Endothelial cell of umbilical vein (primary cell): Measurements from ENCODE around the gene RNH1. TPM values are rescaled to one million over a fixed set of nuclear protein-coding genes. Genes with fewer than 3 reads are reported as not detected.

Experiments used
- BruUV-seq: library from RNA; stranded (reverse); fragments of 400-500 nt; replicated peaks from 2 replicates; lab custom pipeline; 2021; lab: Mats Ljungman, UMichigan
- CTCF ChIA-PET: fragments of 300-600, 350-600 bp; sonication (Branson Sonifier 250); formaldehyde crosslinking; loops from one replicate; lab custom pipeline; 2021; ENCODE audit warnings: antibody characterized with exemption, inconsistent platforms; lab: Charles Lee
- POLR2A ChIA-PET: fragments of 300-600, 350-600 bp; sonication (Branson Sonifier 250); formaldehyde crosslinking; loops from one replicate; lab custom pipeline; 2021; ENCODE audit warnings: antibody characterized with exemption, inconsistent platforms; lab: Charles Lee
- DNase-seq: peaks from one replicate; pipeline ENCODE4 v3.0.0-alpha.2; 2011; ENCODE audit warnings: low read depth, low spot score
- FAIRE-seq: peaks from 2 replicates; lab custom pipeline; 2011; peaks lifted over from hg19 to GRCh38; lab: Jason Lieb, UNC
- H2AFZ ChIP-seq: 2 replicates; pipeline ENCODE4 v1.6.0; 2012; ENCODE audit warnings: low read depth, low read length, control low read depth, inconsistent platforms
- H3K27ac ChIP-seq: 2 replicates; pipeline ENCODE4 v1.5.1; 2011; ENCODE audit warnings: low read depth, mild to moderate bottlenecking, control low read depth, low read length, moderate library complexity; ENCODE audit not compliant: insufficient read depth
- H3K27me3 ChIP-seq, 2 experiments: 2 replicates each; pipeline versions ENCODE4 v1.6.0 to v1.6.1; 2011; ENCODE audit warnings: low read length in 2 of 2, mixed read lengths in 1 of 2; ENCODE audit not compliant: control insufficient read depth in 2 of 2, insufficient read depth in 2 of 2
- H3K36me3 ChIP-seq, 2 experiments: 2 replicates in 1 of 2; 3 replicates in 1 of 2; pipeline ENCODE4 v1.5.1; 2011; ENCODE audit warnings: low read length in 2 of 2, mild to moderate bottlenecking in 1 of 2, moderate library complexity in 1 of 2; ENCODE audit not compliant: control insufficient read depth in 2 of 2, insufficient read depth in 2 of 2; ENCODE audit errors: extremely low read depth in 1 of 2
- H3K4me1 ChIP-seq: 3 replicates; pipeline ENCODE4 v1.5.1; 2011; ENCODE audit warnings: mild to moderate bottlenecking, low read length; ENCODE audit not compliant: control insufficient read depth, insufficient read depth; ENCODE audit errors: extremely low read depth
- H3K4me2 ChIP-seq: 2 replicates; pipeline ENCODE4 v1.6.1; 2011; ENCODE audit warnings: low read length, control low read depth, mixed read lengths; ENCODE audit not compliant: insufficient read depth
- H3K4me3 ChIP-seq, 3 experiments: fragments of 200-600 bp in 1 of 3; sonication (generic), shearing (Covaris generic) in 1 of 3; replicated peaks in 1 of 3; 2 replicates each; pipeline ENCODE4 v1.5.1; 2011 to 2016; ENCODE audit warnings: control low read depth in 3 of 3, low read length in 3 of 3, mild to moderate bottlenecking in 2 of 3, inconsistent platforms in 1 of 3, low read depth in 1 of 3, moderate library complexity in 1 of 3; ENCODE audit not compliant: insufficient read depth in 1 of 3
- H3K79me2 ChIP-seq: 2 replicates; pipeline ENCODE4 v1.6.0; 2012; ENCODE audit warnings: low read length, inconsistent platforms; ENCODE audit not compliant: control insufficient read depth, insufficient read depth
- H3K9ac ChIP-seq: replicated peaks from 2 replicates; pipeline ENCODE3; 2011; ENCODE audit warnings: low read length, control low read depth; ENCODE audit not compliant: insufficient read depth; ENCODE audit errors: extremely low read depth
- H3K9me1 ChIP-seq: replicated peaks from 3 replicates; pipeline ENCODE4 v1.6.0; 2011; ENCODE audit warnings: mild to moderate bottlenecking, low read length; ENCODE audit not compliant: control insufficient read depth, insufficient read depth; ENCODE audit errors: extremely low read depth
- H3K9me3 ChIP-seq: replicated peaks from 2 replicates; pipeline ENCODE4 v1.5.1; 2012; ENCODE audit warnings: low read length, inconsistent platforms; ENCODE audit not compliant: control insufficient read depth, insufficient read depth
- H4K20me1 ChIP-seq: replicated peaks from 2 replicates; pipeline ENCODE3; 2011; ENCODE audit warnings: mild to moderate bottlenecking, low read length; ENCODE audit not compliant: control insufficient read depth, insufficient read depth; ENCODE audit errors: extremely low read depth
- FOS ChIP-seq: IDR thresholded peaks from 2 replicates; pipeline ENCODE4 v1.6.1; 2011; ENCODE audit warnings: mild to moderate bottlenecking, low read length, moderate library complexity, borderline replicate concordance; ENCODE audit not compliant: insufficient read depth
- GATA2 ChIP-seq: IDR thresholded peaks from 2 replicates; pipeline ENCODE4 v1.7.0; 2011; ENCODE audit warnings: low read depth, mild to moderate bottlenecking, moderate library complexity, mixed read lengths, low read length; ENCODE audit not compliant: insufficient read length, insufficient read depth
- JUN ChIP-seq: IDR thresholded peaks from 2 replicates; pipeline ENCODE4 v1.6.1; 2011; ENCODE audit warnings: borderline replicate concordance, low read depth; ENCODE audit not compliant: insufficient read length, insufficient read depth
- MAX ChIP-seq: IDR thresholded peaks from 2 replicates; pipeline ENCODE4 v1.6.1; 2011; ENCODE audit not compliant: insufficient read depth, insufficient read length
- MYC ChIP-seq: IDR thresholded peaks from one replicate; pipeline ENCODE4 v1.6.1; 2011; ENCODE audit warnings: mild to moderate bottlenecking, low read depth, low read length
- POLR2A ChIP-seq: IDR thresholded peaks from 2 replicates; pipeline ENCODE4 v1.6.1; 2012; ENCODE audit warnings: low read depth, mild to moderate bottlenecking, control low read depth, low read length
- POLR2AphosphoS5 ChIP-seq: IDR thresholded peaks from 2 replicates; pipeline ENCODE4 v1.6.1; 2012; ENCODE audit warnings: low read depth, mild to moderate bottlenecking, control low read depth, low read length, moderate library complexity; ENCODE audit not compliant: insufficient read depth
- dilution Hi-C: fragments of 300-500 bp; cut with MboI; formaldehyde crosslinking; loops from one replicate; pipeline ENCODE4 v1.15.0; 2019; ENCODE audit warnings: low sequenced_read_pairs; ENCODE audit not compliant: extremely low pct_ligation_motif_present
- intact Hi-C: fragments of 100-400 bp; cut with micrococcal nuclease; formaldehyde crosslinking; loops from one replicate; pipeline ENCODE4 v1.10.0; 2022
- polyA plus RNA-seq, 4 experiments: library from polyadenylated mRNA; depleted of rRNA in 3 of 4; stranded (reverse) in 3 of 4; unstranded in 1 of 4; fragments of >200 nt; gene quantifications; 2 replicates each; pipeline versions ENCODE4 v1.2.1 to v1.2.3, GENCODE V29; 2011 to 2012; ENCODE audit warnings: missing spikeins in 1 of 4
- total RNA-seq: library from RNA; stranded (reverse); gene quantifications from 2 replicates; pipeline ENCODE4 v1.2.3, GENCODE V29; 2021
- TF ChIP-seq, protein P1 (sequence below), 2 donors: IDR thresholded peaks; 1 replicate in 1 of 2; 2 replicates in 1 of 2; pipeline ENCODE4 v1.5.1; 2011; ENCODE audit warnings: low read length in 2 of 2, mild to moderate bottlenecking in 2 of 2, moderate library complexity in 2 of 2, control low read depth in 1 of 2, inconsistent platforms in 1 of 2, low read depth in 1 of 2; ENCODE audit not compliant: insufficient read depth in 1 of 2; ENCODE audit errors: extremely low read depth in 1 of 2

The RNH1 gene
- total and polyA plus RNA-seq, 2 donors (not counting 3 experiments of a cell fraction or from before 2014, with no cell fraction given): 144 to 198 TPM

DNA sequence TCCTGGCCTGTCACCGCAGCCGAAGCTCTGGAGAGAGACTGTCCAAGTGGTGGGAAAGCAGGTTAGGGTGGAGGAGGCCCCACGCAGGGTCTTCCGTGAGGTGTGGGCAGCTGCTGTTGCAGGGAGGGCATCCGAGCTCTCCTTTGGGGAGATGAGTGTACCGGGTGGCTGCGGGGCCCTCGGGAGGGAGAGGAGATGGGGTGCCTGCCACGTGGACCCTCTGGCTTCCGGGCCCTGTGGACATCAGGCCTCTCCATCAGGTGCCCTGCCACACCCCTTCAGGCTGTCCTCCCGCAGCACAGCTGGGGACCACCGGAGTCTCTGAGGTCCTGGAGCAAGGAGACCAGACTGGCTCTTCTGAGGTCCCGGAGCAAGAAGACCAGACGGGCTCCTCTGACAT is 55.3 kb downstream of the RNH1 start:
- dilution Hi-C loops: no loop called here
- ChIA-PET POLR2A (no interaction called here), CTCF (interaction anchor here (1.1 to 4.3 kb wide), 6 partner anchors 18 to 201 kb away, joined by 3 to 55 read pairs (median 8); no protein-coding TSS in a partner anchor)
- H3K79me2 ChIP-seq: peaks cover 54% of the 10 kb centered on the region
- no peaks in the 10 kb centered on the region for H3K9me3 ChIP-seq
- DNase-seq (no peak), FAIRE-seq (no peak)
- H3K4me2 ChIP-seq: peak overlapping the region; percentile 71
- H2AFZ ChIP-seq: no peak overlapping the region
- peaks cover 14% of the 10 kb centered on the region for H3K4me1 ChIP-seq
- H3K9ac ChIP-seq: no peak overlapping the region
- intact Hi-C loops: loop anchor here (1.0 kb wide), 1 partner anchor 18 kb away; no protein-coding TSS in a partner anchor
- BruUV-seq: no TSS peak
- no peaks in the 10 kb centered on the region for H4K20me1 ChIP-seq
- H3K36me3 ChIP-seq: peaks cover 0 to 19% of the 10 kb centered on the region in 2 experiments
- no peaks in the 10 kb centered on the region for H3K27me3 ChIP-seq
- no peaks in the 10 kb centered on the region for H3K9me1 ChIP-seq
- TF ChIP-seq FOS (no peak), JUN (no peak), MYC (no peak), MAX (no peak), POLR2A (no peak), GATA2 (no peak), POLR2AphosphoS5 (no peak)
- TF ChIP-seq, protein P1, sequence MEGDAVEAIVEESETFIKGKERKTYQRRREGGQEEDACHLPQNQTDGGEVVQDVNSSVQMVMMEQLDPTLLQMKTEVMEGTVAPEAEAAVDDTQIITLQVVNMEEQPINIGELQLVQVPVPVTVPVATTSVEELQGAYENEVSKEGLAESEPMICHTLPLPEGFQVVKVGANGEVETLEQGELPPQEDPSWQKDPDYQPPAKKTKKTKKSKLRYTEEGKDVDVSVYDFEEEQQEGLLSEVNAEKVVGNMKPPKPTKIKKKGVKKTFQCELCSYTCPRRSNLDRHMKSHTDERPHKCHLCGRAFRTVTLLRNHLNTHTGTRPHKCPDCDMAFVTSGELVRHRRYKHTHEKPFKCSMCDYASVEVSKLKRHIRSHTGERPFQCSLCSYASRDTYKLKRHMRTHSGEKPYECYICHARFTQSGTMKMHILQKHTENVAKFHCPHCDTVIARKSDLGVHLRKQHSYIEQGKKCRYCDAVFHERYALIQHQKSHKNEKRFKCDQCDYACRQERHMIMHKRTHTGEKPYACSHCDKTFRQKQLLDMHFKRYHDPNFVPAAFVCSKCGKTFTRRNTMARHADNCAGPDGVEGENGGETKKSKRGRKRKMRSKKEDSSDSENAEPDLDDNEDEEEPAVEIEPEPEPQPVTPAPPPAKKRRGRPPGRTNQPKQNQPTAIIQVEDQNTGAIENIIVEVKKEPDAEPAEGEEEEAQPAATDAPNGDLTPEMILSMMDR (IDR thresholded peaks at IDR 0.05; ENCODE audit: extremely low read depth in 1 of 2, insufficient read depth in 1 of 2, low read depth in 1 of 2, low read length in 2 of 2): no peak
- H3K27ac ChIP-seq: no peak overlapping the region
- H3K4me3 ChIP-seq: no peak overlapping the region
